GM18858 (cell line): Measurements from ENCODE around the gene FAM163B.
"Not testable (repeated sequence)": the region's sequence is repeated elsewhere in the genome, so short reads cannot be mapped to it uniquely, and the experiment has no call there.

ENCODE experiments used
- ATAC-seq: cut with Tn5 transposase; IDR thresholded peaks from one replicate; pipeline ENCODE4 v1.9.1; 2021; ENCODE audit not compliant: unreplicated experiment

FAM163B gene

DNA sequence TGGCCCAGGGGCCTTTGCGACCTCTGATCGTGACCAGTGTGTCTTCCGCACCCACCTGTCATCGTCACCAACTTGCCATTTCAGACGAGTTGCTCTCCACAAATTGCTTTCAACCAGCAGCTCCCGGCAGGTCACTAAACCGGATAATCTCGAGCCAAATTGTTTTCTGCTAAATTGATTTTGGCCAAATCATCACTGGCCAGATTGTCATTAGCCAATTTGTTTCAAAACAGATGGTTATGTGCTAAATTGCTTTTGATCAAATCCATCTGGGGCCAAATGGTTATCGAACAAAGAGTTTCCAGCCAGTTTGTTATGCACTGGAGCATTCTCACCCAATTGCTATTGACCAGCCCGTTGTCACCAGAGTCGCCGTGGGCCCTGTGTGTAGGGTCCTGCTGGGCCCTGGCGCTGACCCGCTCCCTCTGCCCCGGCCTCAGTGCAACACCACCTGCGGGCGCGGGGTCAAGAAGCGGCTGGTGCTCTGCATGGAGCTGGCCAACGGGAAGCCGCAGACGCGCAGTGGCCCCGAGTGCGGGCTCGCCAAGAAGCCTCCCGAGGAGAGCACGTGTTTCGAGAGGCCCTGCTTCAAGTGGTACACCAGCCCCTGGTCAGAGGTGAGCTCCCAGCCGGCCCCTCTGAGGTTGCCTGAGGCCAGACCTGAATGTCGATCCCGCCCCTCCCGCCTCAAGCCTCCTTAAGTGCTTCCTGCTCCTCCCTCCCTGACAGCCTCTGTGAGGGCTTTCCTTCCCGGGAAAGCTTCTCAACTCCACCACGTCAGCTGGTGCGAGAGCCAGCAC is 39.1 kb downstream of the FAM163B start:
- no peak for ATAC-seq

DNA sequence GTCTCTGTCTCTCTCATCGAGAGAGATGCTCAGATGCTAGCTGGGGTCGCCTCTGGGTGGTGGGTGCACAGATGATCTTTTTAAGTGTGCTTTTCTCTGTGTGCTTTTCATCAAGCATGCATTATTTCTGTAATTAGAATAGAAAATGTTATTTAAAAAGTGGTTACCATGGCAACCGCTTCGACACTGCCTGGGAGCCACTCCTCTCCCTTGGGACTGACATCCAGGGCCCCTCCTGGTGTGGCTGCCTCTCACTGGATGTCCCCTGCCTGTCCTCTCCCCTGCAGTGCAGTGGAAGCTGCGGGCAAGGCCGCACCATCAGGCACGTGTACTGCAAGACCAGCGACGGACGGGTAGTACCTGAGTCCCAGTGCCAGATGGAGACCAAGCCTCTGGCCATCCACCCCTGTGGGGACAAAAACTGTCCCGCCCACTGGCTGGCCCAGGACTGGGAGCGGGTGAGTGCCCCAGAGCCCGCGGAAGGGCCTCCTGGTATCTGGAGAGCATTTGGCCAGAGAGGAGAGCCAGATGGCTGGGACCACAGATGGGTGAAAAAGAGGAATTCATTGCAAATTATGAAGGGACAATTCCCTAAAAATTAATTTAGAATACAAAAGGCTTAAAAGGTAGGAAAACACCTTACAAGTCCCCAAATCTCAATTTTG is 39.9 kb downstream of the FAM163B start:
- no peak for ATAC-seq

DNA sequence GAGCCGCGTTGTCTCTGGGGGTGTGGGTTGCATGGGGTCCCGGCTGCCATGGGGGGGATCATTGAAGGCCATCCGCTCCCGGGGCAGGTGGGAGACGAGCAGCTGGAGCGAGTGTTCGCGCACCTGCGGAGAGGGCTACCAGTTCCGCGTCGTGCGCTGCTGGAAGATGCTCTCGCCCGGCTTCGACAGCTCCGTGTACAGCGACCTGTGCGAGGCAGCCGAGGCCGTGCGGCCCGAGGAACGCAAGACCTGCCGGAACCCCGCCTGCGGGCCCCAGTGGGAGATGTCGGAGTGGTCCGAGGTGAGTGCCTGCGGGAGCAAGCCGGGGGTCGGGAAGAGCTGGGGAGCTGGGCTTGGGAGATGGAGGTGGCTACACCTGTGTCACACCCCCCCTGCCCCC is 41.0 kb downstream of the FAM163B start:
- ATAC-seq = no peak

DNA sequence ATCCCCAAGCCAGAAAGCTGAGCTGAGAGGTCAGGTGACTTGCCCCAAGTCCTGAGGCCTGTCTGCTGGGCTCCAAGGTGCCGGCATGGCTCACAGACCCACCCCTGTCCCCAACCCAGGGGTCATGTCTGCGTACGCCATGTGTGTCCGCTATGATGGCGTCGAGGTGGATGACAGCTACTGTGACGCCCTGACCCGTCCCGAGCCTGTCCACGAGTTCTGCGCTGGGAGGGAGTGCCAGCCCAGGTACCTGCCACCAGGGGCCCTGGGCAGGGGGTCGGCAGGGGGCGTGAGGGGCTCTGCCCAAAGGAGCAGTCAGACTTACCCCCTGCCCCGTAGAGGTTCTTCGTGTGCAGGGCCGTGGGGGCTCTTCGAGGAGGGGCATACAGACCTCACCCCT is 42.4 kb downstream of the FAM163B start:
- ATAC-seq = no peak

DNA sequence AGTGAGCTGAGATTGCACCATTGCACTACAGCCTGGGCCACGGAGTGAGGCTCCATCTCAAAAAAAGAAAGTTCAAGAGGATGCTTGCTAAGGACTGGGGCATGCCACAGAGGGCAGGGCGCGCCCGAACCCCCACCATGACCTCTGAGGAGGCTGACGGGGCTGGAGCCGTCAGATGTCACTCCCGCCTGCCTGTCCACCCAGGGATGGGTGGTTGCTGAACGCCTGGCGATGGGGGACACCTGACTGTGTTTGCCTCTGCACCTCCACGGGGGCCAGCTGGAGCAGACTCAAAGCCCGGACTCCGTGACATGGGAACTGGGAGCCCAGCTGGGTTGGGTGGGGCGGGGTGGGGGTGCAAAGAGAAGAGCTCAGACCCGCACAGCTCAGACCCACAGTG is 42.8 kb downstream of the FAM163B start:
- ATAC-seq = no peak

DNA sequence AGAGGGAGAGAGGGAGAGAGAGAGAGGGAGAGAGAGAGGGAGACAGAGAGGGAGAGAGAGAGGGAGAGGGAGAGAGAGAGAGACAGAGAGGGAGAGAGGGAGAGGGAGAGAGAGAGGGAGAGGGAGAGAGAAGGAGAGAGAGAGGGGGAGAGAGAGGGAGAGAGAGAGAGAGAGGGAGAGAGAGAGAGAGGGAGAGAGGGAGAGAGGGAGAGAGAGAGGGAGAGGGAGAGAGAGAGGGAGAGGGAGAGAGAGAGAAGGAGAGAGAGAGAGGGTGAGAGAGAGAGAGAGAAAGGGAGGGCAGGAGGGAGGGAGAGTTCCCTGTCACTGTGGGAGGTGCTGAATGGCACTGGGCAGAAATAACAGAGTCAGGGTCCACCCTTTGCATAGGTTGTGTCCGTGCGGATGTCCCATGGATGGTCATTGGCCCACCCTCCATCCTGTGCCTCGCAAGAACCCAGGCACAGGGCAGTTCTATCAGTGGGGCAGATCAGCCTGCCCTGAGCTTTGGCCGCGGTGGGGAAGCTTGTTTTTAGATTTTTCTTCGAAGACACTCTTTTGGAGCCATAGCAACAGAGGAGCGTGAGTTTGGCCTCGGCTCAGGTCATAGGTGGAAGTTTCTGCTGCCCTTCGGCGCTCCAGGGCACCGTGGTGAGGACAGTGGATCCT is 44.6 kb downstream of the FAM163B start:
- ATAC-seq = no peak

DNA sequence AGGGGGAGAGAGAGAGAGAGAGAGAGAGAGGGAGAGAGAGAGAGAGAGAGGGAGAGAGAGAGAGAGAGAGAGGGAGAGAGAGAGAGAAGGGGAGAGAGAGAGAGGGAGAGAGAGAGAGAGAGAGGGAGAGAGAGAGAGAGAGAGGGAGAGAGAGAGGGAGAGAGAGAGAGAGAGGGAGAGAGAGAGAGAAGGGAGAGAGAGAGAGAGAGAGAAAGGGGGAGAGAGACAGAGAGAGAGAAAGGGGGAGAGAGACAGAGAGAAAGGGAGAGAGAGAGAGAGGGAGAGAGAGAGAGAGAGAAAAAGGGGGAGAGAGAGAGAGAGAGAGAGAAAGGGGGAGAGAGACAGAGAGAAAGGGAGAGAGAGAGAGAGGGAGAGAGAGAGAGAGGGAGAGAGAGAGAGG is 45.4 kb downstream of the FAM163B start:
- not testable (repeated sequence) for ATAC-seq

DNA sequence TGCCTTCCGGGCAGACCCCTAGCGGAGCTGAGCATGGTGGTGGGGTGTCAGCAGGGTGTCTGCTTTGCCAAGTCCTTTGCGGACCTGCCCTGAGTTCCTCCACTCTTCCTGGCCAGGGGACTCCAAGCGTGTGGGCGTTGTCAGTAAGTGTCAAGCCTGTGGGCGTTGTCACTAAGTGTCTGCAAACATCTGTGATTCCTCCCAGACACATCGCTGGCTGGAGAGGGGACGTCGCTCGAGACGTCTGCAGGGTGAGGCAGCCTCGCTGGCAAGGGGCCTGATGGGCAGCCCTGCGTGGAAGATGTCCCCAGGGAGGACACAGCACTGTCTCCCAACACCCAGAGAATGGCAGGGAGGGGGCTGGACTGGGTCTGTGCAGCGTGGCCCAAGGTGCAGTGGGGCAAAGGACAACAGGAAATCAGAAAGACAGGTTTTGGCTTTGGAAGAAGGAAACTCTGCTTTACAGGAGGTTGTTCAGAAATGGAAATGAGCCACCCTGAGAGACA is 45.8 kb downstream of the FAM163B start:
- no peak for ATAC-seq

DNA sequence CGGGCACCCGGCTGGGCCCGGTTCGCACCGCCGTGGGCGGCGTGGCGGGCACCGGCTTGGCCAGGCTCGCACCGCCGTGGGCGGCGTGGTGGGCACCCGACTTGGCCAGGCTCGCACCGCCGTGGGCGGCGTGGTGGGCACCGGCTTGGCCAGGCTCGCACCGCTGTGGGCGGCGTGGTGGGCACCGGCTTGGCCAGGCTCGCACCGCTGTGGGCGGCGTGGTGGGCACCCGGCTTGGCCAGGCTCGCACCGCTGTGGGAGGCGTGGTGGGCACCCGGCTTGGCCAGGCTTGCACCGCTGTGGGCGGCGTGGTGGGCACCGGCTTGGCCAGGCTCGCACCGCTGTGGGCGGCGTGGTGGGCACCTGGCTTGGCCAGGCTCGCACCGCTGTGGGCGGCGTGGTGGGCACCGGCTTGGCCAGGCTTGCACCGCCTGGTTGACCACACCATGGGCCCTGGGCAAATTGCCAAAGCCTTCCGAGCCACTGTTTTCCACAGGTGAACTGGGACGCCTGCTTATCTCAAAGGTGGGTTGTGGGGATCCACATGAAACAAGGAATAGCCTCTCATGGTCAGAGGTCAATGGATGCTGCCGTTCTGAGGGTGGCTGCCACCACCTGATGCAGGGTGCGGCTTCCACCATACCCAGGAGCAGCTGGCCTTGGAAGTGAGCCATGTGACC is 46.4 kb downstream of the FAM163B start:
- no peak for ATAC-seq

DNA sequence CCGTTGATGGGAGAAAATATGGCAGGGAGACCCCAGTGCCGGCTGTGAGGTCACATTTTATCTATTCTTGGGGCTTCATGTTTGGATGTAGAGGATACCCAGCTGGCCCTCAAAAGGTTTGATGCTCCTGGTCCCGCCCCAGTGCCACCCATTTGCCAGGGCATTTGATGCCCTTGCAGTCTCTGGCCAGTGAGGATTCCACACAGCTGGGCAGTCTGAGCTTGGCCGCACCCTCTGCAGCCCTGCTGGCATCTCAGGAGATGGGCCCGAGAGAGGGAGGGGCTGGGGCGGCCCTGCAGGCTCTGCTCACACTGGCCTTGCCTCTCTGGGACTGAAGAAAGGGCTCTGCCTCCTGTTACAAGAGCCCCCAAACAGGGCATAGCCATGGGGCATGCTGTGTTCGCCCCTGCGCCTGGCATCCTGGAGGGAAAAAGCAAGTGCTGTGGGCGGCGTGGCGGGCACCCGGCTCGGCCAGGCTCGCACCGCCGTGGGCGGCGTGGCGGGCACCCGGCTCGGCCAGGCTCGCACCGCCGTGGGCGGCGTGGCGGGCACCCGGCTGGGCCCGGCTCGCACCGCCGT is 47.1 kb downstream of the FAM163B start:
- ATAC-seq = no peak

DNA sequence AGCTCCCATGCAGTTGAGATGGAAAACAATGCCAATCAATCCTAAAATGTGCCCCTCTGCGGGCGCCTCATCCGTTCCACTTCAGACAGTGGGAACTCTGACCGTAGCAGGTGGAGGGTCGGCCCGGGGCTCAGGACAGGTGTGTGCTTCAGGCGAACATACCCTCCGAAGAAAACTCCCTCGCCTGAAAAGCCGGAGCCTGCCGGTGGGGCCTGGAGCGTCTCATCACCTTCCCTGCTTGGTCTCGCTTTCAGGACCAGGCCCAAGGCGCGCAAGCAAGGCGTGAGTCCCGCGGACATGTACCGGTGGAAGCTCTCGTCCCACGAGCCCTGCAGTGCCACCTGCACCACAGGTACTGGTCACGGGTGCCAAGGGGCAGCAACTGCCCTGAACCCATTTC is 48.2 kb downstream of the FAM163B start:
- ATAC-seq = no peak

DNA sequence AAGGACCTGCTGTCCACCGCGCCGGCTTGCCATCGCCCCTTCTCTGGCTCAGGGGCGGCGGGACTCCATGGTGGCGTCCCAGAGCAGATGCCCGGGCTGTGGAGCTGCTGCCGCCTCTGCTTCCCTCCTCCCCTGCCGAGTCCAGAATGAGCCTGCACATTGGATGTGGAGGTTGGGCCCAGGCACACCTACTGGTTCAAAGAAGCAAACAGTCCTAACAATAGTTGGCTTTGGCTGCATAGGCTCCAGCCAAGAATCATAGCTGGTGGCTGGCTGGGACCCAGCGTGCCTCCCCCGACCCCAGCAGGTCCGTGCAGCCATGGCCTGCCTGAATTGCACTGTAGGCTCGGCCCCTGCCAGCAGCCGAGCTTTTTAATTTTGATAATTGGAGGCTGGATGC is 48.9 kb downstream of the FAM163B start:
- no peak for ATAC-seq

DNA sequence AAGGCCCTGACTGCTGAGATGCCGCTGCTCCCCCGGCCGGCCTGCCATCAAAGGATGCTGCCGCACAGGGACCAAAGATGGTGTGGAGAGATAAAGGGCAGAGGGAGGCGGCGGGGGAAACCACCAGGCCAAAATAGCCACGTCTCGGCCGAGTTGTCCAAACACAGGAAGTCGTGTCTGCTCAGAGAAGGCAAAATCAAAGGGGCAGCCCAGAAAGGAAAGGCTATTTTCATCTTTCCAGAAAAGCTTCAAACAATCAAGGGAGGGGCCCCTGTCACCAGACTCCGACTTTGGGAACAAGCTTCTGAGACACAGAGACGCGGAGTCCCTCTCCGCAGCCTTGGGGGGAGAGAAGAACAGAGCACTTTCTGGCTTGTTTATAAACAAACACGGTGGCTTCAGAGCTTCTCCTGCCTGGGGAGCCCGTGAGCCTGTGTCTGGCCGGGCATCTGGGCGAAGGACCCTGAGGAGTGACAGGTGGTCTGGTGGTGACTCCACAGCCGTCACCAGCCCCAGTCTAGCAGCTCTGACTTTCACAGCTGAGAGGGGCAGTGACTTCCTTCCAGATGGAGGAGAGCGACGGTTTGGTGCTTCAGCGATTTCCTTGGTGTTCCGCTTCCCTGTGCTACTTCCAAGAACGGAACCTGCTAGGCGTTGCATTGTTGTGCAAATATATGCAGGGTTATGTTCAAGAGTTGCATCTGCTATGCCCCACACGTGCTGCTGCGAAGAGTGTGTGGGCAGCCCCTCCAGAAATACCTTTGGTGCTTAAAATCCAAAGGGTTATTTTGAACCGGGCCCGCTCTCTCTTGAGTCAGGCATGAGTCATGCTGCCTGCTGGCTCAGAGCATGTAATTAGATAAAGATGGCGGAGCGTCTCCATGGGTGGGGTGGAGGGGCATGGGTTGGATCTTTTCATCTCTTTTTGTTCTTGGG is 50.7 kb downstream of the FAM163B start:
- ATAC-seq = no peak

DNA sequence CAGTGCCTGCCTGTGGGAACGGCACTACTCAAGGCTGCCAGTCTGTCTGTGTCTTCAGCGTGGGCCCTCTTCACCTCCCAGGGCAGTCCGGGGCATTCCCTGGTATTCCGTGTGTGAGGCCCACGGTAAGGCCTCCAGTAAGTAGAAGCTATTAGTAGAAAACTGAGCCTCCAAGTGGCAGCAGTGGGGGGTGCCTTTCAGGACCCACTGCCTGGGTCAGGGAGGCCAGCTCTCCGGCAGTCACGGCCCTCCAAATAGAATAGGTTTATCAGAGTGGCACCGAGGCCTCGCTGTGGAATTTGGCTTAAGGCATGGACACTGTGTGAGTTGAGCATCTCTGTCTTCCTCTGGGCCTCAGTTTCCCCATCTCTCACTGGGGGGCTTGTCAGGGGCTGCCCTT is 51.6 kb downstream of the FAM163B start:
- no peak for ATAC-seq

DNA sequence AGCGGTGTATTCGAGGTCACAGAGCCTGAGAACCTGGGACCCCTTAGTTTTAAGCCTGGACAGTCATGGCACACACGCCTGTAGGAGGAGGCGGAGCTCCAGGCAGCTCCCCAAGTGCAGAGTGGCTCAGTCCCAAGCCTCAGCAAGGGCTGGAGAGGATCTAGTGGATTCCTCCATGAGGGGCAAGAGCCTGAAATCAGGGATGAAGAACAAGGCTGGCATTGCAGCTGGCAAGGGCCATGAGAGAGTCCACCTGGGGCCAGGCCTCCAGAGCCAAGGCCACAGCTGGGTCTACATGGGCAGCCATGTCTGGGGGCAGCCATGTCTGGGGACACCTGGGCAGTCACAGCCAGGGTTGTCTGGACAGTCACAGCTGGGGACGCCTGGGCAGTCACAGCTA is 52.8 kb downstream of the FAM163B start:
- no peak for ATAC-seq

DNA sequence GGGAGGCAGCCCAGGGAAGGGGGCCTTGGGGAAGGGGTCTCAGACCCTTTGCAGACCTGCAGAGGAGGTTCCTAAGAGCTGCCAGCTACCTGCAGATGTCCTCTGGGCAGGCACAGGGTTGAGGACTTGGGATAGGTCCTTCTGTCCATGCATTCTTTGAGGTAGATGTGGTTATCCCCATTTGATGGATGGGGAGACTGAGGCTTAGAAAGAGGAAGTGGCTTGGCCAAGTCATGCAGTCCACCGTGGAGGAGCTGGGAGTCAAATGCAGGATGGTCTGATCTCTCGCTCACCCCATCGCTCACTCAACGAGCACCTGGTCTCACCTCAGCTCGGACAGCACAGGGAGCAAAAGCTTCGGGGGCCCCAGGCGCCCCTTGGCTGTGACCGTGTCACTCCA is 54.5 kb downstream of the FAM163B start:
- no peak for ATAC-seq

DNA sequence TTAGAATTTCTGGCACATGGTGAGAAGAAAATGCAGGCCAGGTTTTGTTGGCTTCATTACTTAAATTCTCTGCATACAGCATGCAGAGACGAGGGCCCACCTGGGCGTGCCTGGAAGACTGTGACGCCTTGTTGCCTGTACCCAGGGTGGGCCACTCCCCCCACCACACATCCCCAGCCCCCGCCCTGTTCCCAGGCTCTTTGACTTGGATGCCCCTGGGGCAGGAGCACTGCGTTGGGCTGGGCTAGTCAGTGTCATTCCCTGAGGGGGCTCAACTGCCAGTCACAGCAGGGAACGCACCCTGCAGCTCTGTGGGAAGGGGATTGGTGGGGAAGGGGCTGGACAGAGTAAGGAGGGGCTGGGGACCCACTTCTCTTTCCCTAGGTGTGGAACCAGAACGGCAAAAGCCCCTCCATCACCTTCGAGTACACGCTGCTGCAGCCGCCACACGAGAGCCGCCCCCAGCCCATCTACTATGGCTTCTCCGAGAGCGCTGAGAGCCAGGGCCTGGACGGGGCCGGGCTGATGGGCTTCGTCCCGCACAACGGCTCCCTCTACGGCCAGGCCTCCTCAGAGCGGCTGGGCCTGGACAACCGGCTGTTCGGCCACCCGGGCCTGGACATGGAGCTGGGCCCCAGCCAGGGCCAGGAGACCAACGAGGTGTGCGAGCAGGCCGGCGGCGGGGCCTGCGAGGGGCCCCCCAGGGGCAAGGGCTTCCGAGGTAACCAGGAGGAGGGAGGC is 55.0 kb downstream of the FAM163B start:
- ATAC-seq = no peak

DNA sequence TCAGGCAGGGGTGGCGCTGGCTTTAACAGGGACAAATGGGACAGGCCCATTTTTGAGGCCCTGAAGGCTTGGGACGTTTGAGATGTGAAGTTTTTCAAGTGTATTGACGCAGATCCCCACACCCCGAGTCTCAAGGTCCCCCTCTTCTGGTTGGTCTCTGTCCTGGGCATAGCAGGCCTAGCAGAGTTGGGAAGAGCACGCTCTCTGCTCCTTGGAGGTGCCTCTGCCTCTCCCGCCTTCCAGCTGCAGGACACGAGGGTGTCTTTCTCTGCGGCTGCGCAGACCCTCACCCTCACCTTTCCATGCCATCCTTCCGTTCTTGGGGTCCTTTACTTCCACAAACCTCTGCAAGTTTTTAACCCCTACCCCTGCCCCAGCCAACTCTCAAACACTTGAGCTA is 56.1 kb downstream of the FAM163B start:
- no peak for ATAC-seq

DNA sequence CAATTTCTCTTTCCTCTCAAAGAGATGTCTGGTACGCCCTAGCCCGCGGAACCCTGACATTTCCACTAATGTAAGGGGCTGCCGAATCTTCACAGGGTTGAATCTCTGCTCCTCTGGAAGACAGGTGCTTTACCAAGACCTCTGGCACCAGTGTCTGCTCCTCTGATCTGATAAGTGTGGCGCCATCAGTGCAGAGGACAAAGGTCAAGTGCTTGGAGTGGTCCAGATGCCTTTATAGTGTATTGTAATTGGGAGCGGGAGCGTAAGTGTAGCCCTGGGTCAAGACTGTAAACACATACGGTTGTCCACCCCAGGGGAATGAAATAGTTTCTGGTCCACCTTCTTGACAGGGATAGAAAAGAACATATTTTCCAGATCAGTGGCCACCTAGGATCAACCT is 57.0 kb downstream of the FAM163B start:
- no peak for ATAC-seq
